HUES48 (cell line): ENCODE results near the gene TERT.

Source experiments
- H3K27ac ChIP-seq: one replicate; pipeline ENCODE4 v1.7.0; 2013; ENCODE audit warnings: low read depth, low read length, inconsistent platforms
- H3K27me3 ChIP-seq: 2 replicates; pipeline ENCODE4 v1.6.1; 2013; ENCODE audit warnings: mild to moderate bottlenecking, low read length; ENCODE audit not compliant: control insufficient read depth, insufficient read depth
- H3K36me3 ChIP-seq: 2 replicates; pipeline ENCODE4 v1.6.1; 2013; ENCODE audit warnings: low read length; ENCODE audit not compliant: control insufficient read depth, insufficient read depth
- H3K4me1 ChIP-seq: 2 replicates; pipeline ENCODE4 v1.6.1; 2013; ENCODE audit warnings: mild to moderate bottlenecking, low read length; ENCODE audit not compliant: control insufficient read depth, insufficient read depth
- H3K4me3 ChIP-seq: 2 replicates; pipeline ENCODE4 v1.5.1; 2013; ENCODE audit warnings: mild to moderate bottlenecking, low read depth, low read length
- H3K9ac ChIP-seq: 2 replicates; pipeline ENCODE4 v1.6.1; 2013; ENCODE audit warnings: mild to moderate bottlenecking, low read depth, low read length, moderate library complexity
- H3K9me3 ChIP-seq: 2 replicates; pipeline ENCODE4 v1.6.1; 2013; ENCODE audit warnings: low read length; ENCODE audit not compliant: control insufficient read depth, insufficient read depth

The TERT gene

GRCh38 chr5:1214163-1214935 lies 80.5 kb downstream of the TERT start:
- Histone ChIP-seq H3K9me3 (no peaks in the 10 kb centered on the region), H3K27me3 (no peaks in the 10 kb centered on the region), H3K36me3 (no peaks in the 10 kb centered on the region), H3K27ac (no peak overlapping the region), H3K4me1 (no peaks in the 10 kb centered on the region), H3K4me3 (no peak overlapping the region), H3K9ac (no peak overlapping the region)

DNA sequence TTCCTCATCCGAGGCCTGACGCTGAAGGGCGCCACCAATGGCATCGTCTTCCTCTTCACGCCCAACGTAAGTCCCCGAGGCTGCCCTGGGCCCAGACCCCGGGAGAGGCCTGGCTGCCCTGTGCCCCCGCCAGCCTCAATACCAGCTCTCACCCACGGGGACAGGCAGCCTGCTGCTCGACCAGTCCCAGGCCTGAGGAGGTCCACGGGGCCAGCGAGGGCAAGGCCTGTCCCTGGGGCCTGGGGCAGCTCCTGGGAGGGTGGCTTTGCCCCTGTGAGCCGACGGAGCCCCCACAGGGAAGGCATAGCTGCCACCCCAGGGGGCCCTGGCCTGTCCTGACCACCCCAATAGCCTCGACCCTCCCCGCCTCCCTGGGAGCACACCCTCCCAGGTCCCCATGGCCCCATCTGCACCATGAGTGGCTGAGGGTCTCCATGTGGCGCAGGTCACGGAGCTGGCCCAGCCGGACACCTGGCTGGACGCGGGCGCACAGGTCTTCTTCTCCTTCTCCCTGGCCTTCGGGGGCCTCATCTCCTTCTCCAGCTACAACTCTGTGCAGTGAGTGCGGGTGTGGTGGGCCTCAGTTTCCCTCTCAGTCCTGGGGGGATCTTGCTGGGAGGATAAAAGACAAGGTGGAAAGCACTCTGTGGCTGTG lies 81.2 kb downstream of the TERT start:
- no peaks in the 10 kb centered on the region for H3K36me3 ChIP-seq
- no peak overlapping the region for H3K9ac ChIP-seq
- no peaks in the 10 kb centered on the region for H3K27me3 ChIP-seq
- no peak overlapping the region for H3K4me3 ChIP-seq
- no peaks in the 10 kb centered on the region for H3K4me1 ChIP-seq
- H3K9me3 ChIP-seq: no peaks in the 10 kb centered on the region
- H3K27ac ChIP-seq: no peak overlapping the region

GRCh38 chr5:1212881-1213280 lies 82.0 kb downstream of the TERT start:
- Histone ChIP-seq H3K27me3 (no peaks in the 10 kb centered on the region), H3K36me3 (no peaks in the 10 kb centered on the region), H3K9ac (no peak overlapping the region), H3K27ac (no peak overlapping the region), H3K4me3 (no peak overlapping the region), H3K4me1 (no peaks in the 10 kb centered on the region), H3K9me3 (no peaks in the 10 kb centered on the region)

- H3K4me3 ChIP-seq: no peak overlapping the region
- no peak overlapping the region for H3K27ac ChIP-seq
- H3K4me1 ChIP-seq: no peaks in the 10 kb centered on the region
- no peaks in the 10 kb centered on the region for H3K27me3 ChIP-seq
- no peak overlapping the region for H3K9ac ChIP-seq
- no peaks in the 10 kb centered on the region for H3K9me3 ChIP-seq
- no peaks in the 10 kb centered on the region for H3K36me3 ChIP-seq
These were observed 82.6 kb downstream of the TERT start for GRCh38 chr5:1212271-1212670.

- no peak overlapping the region for H3K9ac ChIP-seq
- H3K9me3 ChIP-seq: no peaks in the 10 kb centered on the region
- no peak overlapping the region for H3K4me3 ChIP-seq
- no peaks in the 10 kb centered on the region for H3K27me3 ChIP-seq
- H3K4me1 ChIP-seq: no peaks in the 10 kb centered on the region
- H3K36me3 ChIP-seq: no peaks in the 10 kb centered on the region
- no peak overlapping the region for H3K27ac ChIP-seq
These were observed 83.2 kb downstream of the TERT start for GRCh38 chr5:1211701-1212100.

GRCh38 chr5:1210832-1211251 lies 84.0 kb downstream of the TERT start:
- H3K27ac ChIP-seq: no peak overlapping the region
- H3K27me3 ChIP-seq: no peaks in the 10 kb centered on the region
- no peaks in the 10 kb centered on the region for H3K36me3 ChIP-seq
- H3K9ac ChIP-seq: no peak overlapping the region
- no peak overlapping the region for H3K4me3 ChIP-seq
- no peaks in the 10 kb centered on the region for H3K9me3 ChIP-seq
- no peaks in the 10 kb centered on the region for H3K4me1 ChIP-seq

DNA sequence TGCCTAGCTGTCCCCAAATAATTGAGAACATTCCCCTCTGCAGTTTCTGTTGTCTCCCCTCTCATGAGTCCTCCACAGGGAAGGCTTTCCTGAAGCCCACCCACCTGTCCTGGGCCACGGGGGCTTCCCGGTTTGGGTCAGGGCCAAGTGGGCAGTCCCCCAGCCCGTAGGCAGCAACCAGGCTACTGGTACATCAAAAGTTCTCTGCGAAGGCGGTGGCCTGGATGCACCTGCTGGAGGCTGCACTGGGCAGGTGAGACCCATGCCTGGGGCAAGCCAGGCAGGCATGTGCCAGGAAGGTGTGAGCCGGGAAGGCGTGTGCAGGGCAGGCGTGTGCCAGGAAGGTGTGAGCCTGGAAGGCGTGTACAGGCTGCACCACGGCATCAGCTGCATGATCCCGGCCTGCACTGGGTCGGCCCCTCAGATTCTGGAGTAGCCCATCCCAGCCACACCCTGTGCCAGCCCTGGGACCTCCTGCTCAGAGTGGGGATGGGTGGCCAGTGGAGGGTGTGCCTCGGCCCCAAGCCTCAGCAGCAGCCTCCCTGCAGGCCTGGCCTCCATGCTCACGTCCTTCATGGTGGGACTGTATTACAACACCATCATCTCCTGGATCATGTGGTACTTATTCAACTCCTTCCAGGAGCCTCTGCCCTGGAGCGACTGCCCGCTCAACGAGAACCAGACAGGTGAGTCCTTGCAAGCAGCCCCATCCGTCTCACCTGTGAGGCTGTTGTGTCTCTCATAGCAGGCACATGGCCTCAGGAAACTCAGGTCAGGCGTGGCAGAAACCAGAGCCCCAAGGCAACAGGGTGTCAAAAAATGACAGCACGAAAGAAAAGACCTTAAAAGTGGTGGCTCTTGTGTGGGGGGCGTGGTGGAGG lies 84.7 kb downstream of the TERT start:
- Histone ChIP-seq H3K36me3 (no peaks in the 10 kb centered on the region), H3K9ac (no peak overlapping the region), H3K27me3 (no peaks in the 10 kb centered on the region), H3K4me1 (no peaks in the 10 kb centered on the region; the same call in 1 of the 2 replicates), H3K9me3 (no peaks in the 10 kb centered on the region), H3K27ac (no peak overlapping the region), H3K4me3 (no peak overlapping the region)

- H3K4me1 ChIP-seq: peaks cover 3% of the 10 kb centered on the region; the same call in 1 of the 2 replicates
- H3K27me3 ChIP-seq: no peaks in the 10 kb centered on the region
- no peak overlapping the region for H3K27ac ChIP-seq
- H3K9ac ChIP-seq: no peak overlapping the region
- no peak overlapping the region for H3K4me3 ChIP-seq
- H3K9me3 ChIP-seq: no peaks in the 10 kb centered on the region
- no peaks in the 10 kb centered on the region for H3K36me3 ChIP-seq
These were observed 85.4 kb downstream of the TERT start for GRCh38 chr5:1209489-1209852.

DNA sequence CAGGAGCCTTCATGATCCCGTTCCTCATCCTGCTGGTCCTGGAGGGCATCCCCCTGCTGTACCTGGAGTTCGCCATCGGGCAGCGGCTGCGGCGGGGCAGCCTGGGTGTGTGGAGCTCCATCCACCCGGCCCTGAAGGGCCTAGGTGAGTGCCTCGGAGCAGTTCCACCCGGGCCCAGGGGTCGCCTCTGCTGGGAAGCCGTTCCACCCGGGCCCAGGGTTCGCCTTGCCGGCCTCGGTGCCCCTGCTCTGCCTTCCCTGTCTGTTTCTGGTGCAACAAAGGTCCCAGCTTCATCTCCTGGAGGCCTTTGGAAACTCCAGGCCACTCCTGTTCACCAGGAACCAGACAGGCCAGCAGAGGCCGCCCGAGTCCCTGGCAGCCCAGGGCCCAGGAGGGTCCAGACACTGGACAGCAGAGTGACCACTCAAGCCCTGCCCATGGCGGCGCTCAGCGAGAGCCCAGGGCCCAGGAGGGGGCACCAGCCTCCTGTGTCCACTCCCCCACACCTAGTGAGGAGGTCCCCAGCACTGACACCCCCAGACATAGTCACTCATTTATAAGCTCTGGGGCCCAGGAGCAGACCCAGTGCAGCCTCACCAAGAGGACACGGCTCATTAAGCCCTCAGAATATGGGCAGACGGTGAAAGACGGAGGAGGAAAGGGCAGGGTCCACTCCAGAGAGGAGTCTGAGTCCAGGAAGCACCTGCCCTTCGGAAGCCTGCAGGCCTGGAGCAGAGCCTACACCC lies 86.0 kb downstream of the TERT start:
- Histone ChIP-seq H3K4me1 (peaks cover 3% of the 10 kb centered on the region; the same call in 1 of the 2 replicates), H3K4me3 (no peak overlapping the region), H3K27ac (no peak overlapping the region), H3K36me3 (no peaks in the 10 kb centered on the region), H3K27me3 (no peaks in the 10 kb centered on the region), H3K9me3 (no peaks in the 10 kb centered on the region), H3K9ac (no peak overlapping the region)

GRCh38 chr5:1208221-1208742 lies 86.6 kb downstream of the TERT start:
- Histone ChIP-seq H3K4me3 (no peak overlapping the region), H3K27ac (no peak overlapping the region), H3K9ac (no peak overlapping the region), H3K4me1 (peaks cover 3% of the 10 kb centered on the region; the same call in 1 of the 2 replicates), H3K9me3 (no peaks in the 10 kb centered on the region), H3K27me3 (no peaks in the 10 kb centered on the region), H3K36me3 (no peaks in the 10 kb centered on the region)
